GM18858 (cell line): ENCODE measurements around the gene FHIT.

Source experiments
- ATAC-seq: cut with Tn5 transposase; IDR thresholded peaks from one replicate; pipeline ENCODE4 v1.9.1; 2021; ENCODE audit not compliant: unreplicated experiment

Gene FHIT

DNA sequence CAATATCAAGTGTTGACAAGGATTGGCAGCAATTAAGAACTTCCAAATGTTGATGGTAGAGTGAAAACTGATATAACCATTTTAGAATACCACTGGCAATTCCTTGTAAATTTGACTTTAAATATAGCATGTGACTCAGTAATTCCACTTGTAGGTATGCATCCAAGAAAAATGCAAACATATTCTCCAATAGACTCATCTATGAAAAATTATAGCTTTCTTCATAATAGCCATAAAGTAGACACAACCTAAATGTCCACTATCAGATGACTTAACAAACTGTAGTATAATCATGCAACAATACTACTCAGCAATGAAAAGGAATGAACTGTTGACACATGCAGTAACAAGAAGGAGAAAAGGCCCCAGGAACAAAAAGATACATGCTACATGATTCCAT, 988.1 kb downstream of the FHIT start:
- ATAC-seq = no peak

DNA sequence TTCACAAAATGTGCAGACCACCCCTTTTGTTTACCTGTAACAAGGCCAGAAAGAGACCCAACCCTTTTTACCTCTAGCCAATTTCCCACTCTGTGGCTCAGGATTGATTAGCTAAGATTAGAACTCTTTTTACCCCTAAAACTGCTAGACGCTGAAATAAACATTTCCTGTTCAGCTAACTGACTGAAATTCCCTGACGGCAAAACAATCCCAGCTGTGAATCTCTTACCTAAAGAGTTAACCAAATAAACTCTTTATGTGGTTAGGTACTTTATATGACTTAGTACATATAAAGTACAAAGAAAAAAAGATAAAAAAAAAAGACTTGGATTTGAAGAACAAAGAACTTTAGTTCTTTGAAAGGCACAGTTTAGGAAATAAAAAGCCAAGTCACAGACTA, 988.7 kb downstream of the FHIT start:
- ATAC-seq = no peak

DNA sequence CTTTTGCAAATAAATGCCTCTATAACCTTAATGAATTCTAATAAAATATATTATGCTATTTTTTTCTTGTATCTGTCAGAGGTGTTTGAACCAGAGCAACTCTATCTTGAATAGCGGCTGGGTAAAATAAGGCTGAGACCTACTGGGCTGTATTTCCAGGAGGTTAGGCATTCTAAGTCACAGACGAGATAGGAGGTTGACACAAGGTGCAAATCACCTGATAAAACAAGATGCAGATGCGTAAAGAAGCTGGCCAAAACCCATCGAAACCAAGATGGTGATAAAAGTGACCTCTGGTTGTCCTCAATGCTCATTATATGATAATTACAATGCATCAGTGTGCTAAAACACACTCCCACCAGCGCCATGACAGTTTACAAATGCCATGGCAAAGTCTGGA, 990.7 kb downstream of the FHIT start:
- ATAC-seq = no peak

DNA sequence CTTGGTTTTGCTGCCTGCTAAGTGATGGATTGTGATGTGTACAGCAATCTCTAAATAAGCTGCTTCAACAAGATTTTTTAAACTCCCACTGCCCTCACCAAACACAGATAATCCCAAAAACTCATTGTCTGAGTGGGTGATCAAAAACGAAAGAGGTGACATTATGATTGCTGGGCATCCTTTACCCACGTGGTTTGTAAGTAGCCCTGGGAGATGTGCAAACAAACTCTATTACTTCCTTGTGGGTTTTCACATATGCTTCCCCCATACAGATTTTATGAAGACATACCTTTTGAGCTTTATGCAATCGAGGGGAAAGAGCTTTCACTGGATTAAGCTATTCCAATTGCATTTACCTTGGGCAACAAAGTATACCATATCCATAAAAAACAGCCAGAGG, 1000.4 kb downstream of the FHIT start:
- no peak for ATAC-seq

DNA sequence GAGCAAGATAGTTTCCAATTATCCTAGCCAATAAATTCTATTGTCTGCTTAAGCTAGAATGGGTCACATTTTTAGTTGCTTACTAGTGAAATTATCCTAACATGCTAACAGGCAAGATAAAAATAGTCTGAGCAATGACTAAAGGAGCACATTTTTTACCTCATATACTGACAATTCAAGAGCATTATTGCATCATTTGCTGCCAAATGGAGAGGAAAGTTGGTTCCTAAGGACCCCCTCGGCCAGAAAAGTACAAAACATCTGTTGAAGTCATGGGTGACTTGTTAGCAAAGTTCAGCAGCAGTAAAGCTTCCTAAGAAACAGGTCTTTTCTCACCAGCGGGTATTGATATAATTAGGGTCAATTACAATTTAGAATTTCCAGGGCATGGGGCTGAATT, 1001.0 kb downstream of the FHIT start:
- ATAC-seq = no peak

DNA sequence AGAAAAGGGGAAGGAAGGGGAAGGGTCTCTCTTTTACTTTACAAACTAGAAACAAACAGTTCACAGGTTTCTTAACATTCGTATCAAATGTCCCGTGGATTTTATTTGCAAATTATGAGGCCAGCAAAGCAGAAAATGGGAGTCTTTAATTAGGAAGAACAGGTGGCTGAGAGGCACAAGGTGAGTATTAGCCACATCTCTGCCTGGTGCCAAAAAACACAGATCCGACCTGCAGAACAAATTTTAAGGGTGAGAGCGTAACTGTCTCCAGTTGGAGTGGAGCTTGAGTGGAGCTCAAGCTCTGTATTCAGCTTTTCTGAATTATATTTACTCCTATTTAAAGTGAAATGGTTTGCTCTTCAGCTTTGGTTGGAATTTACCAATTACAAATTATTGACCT, 1004.9 kb downstream of the FHIT start:
- ATAC-seq = no peak

DNA sequence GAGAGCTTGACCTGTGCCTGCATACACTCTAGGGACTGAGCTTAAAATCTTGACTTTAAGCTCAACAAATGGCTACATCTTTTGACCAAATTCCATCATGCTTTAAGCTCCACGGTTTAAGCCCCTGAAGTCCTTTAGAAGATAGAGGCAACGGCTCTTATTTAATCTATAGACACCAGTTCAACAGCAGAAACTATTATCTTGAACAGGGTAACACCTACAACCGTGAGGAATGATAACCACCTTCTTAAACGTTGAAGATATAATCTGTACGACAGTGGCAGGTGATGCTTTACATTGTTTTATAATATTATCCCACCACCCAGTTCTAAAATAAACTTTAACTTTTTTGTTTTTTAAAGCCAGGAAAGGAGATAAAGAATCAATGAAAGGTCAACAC, 1007.8 kb downstream of the FHIT start:
- ATAC-seq = no peak

DNA sequence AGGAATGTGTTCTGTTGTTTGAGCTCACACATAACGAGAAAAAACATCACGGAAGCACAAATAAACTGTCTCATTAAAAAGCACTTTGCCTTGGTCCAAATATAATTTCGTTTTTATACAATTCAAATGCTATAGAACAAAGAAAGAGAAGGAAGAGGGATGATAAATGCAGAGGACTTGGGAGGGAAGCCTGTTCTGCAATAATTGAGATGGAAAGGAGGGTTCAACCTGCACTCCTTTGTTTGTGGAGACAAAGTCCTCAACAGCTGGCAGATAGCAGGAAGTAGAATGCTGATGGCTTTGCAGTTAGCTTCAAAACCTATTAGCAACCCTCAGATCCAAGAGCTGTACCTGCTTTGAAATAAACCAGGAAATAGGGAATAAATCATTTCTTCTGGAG, 1010.8 kb downstream of the FHIT start:
- ATAC-seq = no peak

DNA sequence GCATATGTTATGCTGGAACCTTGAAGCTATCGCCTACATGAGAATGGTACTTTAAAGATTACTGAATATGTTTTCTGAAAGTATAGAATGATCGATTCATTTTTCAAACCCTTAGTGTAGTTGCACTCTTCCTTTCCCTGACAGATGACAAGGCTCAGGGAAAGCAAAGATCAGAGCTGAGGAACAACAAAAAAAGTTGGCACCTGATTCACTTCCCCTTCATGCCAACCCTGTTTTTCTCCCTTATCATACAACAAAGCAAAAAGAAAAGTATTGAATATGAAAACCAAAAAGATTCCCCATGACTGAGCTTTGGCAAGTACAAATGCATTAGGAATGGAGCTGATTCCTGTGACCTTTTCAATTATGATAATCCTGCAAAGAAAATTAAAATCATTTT, 1012.7 kb downstream of the FHIT start:
- no peak for ATAC-seq

DNA sequence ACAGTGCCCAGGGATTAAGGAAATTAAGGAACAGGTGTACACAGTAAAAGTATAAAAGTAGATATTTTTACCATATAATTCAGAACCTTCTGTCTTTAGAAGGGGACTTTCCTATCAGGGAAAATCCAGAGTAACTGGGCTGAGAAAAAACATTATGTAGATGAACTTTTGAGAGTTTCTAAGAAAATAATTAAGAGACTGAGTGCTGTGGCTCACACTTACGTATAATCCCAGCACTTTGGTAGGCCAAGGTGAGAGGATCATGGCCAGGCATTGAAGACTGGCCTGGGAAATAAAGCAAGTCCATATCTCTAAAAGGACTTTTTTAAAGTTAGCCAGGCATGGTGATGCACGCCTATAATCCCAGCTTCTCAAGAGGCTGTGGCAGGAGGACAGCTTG, 1021.8 kb downstream of the FHIT start:
- ATAC-seq = no peak

DNA sequence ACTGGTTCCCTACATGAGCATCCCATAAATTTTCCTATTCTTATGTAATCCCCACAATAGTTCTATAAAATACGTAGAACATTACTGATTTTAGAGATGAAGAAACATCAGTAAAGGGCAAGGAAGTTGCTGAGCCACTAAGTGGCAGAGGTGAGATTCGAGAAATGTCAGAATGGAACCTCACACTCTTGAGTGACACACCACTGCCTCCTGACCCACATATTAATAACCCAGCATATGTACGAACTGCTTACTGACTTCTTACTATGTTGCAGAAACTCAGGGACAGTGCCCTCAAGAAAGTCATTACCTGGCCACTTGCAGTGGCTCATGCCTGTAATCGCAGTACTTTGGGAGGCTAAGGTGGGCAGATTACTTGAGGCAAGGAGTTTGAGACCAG, 1022.4 kb downstream of the FHIT start:
- no peak for ATAC-seq

DNA sequence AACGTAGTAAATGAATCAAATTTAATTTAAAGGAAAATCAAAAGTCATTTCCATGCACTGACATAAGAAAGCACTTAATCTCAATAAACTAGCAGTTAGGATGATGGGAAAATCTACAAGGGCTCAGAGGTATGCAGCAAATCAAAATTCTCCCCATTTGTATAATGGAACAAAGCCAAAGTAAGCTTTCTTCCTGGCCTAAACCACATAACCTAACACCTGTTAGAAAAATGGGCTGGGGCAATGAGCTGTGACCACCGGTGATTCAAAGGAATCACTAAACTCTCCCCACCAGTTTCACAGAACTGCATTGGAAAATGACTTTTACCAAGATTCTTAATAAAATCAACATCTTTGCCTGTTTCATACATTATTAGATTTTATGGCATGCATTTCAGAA, 1024.3 kb downstream of the FHIT start:
- ATAC-seq = no peak

DNA sequence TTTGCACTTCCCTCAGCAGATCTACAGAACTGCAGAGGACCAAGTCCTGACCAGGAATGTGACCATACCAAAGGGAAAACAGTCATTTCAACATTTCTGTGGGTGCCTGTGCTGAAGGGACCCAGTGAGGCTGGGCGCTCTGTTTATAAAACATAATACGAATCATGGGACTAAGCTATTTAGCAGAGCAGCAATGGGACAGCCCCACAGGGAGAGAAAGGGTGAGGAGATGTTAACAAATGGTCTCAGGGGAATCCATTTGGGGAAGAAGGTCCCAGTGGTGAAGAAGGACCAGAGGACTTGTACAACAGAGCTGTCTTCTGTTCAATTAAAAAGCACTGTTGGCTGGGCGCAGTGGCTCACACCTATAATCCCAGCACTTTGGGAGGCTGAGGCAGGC, 1025.4 kb downstream of the FHIT start:
- no peak for ATAC-seq

DNA sequence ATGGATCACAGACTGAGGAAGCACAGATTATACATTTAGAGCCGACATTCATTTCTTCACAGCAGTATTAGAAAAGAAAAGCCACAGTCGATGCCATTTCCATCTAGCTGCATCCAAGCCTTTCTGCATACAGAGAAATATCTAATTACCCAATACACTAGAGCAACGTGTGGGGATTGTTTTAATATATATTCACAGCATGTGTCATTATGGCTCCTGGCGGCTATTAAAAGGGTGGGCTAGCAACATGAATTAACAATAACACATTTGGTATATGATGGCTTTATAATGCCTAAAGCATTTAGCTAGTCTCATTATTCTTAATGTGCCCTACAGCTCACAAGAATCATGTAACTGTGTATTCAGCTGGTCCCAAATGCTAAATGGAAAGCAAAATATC, 1030.5 kb downstream of the FHIT start:
- no peak for ATAC-seq

DNA sequence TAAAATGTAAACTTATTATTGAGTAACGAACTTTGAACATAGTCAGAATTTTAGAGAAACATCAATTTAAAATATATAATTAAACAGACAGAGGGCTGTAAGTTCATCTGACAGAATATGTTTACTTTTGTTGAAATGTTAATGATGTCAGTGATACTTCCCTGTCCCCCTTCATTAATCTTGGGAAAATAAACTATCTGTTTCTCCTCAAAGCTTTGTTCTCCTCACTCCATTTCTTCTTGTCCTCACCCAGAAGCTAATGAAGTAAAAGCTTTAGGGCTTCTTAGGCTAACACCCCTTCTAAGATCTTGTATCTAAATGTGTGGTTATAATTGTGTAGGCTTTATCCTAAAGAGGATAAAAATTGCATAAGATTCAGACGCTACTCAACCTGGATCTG, 1031.8 kb downstream of the FHIT start:
- no peak for ATAC-seq

DNA sequence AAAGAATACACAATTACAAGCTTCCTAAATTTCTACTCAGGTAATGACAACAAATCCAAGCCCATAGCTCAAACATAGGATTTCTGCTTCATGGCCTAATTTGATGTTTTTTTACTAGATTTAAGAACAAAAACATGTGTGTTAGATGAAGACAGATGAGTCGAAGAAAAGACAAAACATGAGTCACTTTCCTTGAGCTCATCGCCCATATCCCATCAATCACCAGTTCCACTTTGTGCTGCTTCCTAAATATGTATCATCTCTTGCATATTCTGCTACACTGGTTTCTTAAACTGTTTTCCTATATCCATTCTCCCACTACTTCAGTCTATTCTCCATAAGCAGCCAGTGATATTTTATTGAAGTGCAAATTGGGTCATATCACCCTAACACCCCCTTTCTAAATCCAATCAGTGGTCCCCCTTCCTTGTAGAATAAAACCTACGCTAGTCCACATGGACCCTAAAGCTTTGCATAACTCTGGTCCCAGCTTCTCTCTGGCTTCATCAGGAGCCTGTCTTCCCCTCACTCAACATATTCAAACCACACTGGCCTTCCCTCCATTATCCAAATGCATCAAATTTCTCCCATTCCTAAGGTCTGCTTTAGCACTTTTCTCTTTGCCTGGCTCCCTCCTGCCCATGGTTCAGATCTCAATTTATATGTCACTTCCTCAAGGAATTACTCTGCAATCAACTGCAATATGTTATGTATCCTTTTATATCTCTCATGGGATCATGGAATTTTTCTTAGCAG, 1033.9 kb downstream of the FHIT start:
- no peak for ATAC-seq

DNA sequence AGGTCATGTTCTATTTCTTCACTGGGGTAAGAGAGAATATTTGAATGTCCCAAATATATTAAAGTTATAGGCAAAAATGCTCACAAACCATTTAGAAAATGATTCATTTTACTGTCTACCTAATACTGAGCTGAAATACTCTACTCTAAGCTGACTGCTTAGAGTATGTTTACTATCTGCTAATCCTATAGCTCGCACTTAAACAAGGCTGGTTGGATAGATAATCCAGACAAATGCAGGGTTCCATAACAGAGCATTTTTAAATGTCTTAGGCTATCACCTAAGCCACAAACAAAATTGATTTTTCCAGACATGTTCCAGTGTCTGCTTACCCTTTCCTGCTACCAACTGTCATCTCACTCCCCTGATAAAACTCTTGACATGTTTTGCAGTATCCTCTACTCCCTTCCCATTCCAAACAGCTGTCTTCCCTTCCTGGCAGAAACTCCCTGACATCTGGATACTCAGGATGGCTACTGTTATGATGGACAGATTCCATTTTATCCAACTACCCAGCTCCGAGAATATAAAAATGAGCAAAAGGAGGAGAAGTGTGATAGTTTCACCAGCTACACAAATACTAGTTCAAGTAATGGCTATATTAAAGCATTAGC, 1034.7 kb downstream of the FHIT start:
- no peak for ATAC-seq

DNA sequence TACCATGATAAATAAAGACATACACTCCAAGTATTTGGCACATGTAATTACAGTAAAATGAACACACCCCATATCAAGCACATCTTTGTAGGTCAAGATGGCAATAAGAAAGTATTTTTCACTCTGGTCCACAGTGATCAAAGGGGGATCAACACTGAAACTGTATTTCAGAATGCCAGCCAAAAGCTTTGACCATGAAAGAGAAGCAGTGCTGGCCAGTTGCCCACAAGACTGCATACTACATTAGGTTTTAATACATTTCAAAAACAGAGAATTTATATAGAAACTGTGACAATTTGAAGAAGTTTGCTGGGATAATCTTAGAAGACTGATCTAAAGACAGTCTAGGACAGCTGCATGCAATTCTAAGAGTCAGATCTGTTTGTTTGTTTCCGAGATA, 1035.3 kb downstream of the FHIT start:
- ATAC-seq = no peak

DNA sequence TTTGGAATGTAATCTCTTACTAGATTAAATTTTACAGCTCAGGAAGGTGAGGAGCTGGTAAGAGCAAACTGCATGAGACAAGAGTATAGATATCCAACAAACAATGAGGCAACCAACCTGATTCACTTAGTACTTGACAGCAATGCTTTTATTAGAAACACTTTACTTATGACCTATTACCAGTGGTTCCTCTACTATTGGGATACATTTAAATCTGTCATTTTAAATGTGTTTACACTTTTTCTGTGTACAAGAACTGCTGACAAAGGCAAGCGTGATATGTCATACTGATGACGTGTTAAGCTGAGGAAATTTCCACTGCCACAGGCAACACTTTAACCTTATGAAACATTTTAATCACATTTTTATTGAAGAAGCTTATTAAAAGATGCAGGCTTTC, 1043.3 kb downstream of the FHIT start:
- ATAC-seq = no peak

DNA sequence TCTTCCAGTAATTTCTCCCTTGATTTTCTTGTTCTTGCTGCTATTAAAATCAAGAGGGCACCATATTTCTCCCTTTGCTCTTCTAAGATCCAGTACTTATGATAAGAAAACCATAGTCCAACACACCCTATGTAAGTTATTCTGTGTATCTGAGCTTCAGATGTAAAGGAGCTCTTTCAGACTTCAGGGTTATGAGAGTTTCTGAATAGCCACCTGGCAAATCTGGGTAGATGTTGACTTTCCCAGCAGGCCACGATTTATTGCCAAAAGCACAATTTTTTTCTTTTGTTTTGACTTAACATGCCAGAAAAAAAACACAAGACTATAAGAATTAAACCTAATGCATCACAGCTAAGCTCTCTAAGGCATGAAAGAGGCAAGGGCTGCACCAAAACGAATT, 1045.0 kb downstream of the FHIT start:
- ATAC-seq = no peak

DNA sequence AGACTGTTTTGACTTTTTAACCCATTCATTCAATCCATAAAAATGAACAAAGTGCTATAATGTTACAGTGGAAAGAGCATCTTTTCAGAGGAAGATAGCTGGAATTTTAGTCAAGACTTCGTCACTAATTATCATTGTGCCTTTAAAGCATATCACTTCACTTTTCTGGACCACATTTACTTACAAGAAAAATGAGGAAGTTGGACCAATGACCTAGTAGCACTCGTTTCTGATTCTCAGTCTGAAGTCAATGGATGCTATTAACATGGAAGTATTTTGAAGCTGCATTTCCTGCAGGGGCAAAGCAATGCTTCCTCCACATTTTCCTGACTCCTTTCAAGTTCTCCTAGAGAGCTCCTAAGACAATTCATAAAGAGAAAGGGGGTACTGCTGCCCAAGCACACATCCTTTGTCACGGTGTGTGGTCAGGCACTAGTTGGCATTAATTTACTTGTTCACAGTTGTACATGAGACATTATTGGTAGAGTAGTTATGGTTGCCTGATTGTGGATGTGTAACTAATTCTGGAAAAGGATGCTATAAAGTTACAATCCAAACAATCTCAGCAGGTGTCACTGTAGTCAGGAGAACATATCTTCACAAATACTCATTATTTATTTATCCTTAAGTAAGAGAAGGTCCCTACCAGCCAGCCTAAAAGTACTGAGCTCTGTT, 1049.1 kb downstream of the FHIT start:
- no peak for ATAC-seq

DNA sequence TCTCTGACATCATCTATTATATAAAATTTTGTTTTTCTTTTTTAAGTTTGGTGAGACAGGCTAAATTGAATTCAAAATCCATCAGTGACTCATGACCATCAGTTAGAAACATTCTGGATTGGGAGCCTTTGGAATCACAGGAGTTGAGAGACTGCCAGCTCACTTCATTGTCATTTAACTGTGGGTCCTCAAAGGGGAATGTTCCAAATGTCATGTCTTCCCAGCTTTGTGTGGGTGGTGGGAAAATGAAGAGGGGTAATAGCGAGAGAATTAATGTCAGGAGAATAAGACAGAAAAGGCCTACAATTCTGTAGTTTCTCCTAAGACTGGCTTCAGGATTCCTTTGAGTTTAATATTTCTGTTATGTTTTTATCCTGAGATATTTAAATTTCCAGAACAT, 1051.9 kb downstream of the FHIT start:
- ATAC-seq = no peak
